Liver (tissue), 9 donors: ENCODE data around the gene TOP1. TPM values are rescaled to one million over a fixed set of nuclear protein-coding genes. Genes with fewer than 3 reads are reported as not detected.
A peak's percentile ranks its signal among the peaks of the same experiment; 100 is the strongest.

Source experiments
- DNase-seq: peaks from one replicate; pipeline ENCODE4 v3.0.0-alpha.2; 2017; ENCODE audit warnings: low spot score
- H3K27ac ChIP-seq, 2 donors: one replicate each; pipeline ENCODE4 v1.7.0; 2013; ENCODE audit warnings: inconsistent platforms in 2 of 2, low read length in 2 of 2, control low read depth in 1 of 2, low read depth in 1 of 2, mild to moderate bottlenecking in 1 of 2
- H3K27me3 ChIP-seq, 4 donors: one replicate each; pipeline versions ENCODE4 v1.6.1 to v1.7.0; 2013; ENCODE audit warnings: low read length in 3 of 4, inconsistent platforms in 1 of 4, mild to moderate bottlenecking in 1 of 4, moderate library complexity in 1 of 4; ENCODE audit not compliant: control insufficient read depth in 4 of 4, insufficient read depth in 4 of 4
- H3K36me3 ChIP-seq, 4 donors: one replicate each; pipeline versions ENCODE4 v1.6.1 to v1.7.0; 2013; ENCODE audit warnings: low read length in 3 of 4, mild to moderate bottlenecking in 3 of 4, low read depth in 1 of 4, moderate library complexity in 1 of 4; ENCODE audit not compliant: control insufficient read depth in 4 of 4, insufficient read depth in 3 of 4
- H3K4me1 ChIP-seq, 4 donors: one replicate each; pipeline versions ENCODE4 v1.6.1 to v1.7.0; 2013; ENCODE audit warnings: low read length in 3 of 4, mild to moderate bottlenecking in 3 of 4, moderate library complexity in 1 of 4; ENCODE audit not compliant: control insufficient read depth in 4 of 4, insufficient read depth in 4 of 4
- H3K4me3 ChIP-seq, 3 donors: one replicate each; pipeline versions ENCODE4 v1.6.1 to v1.7.0; 2013; ENCODE audit warnings: low read length in 3 of 3, control low read depth in 1 of 3, low read depth in 1 of 3, mild to moderate bottlenecking in 1 of 3
- H3K9ac ChIP-seq, 2 donors: one replicate each; pipeline ENCODE4 v1.7.0; 2013; ENCODE audit warnings: low read length in 2 of 2, mild to moderate bottlenecking in 2 of 2, moderate library complexity in 2 of 2, control low read depth in 1 of 2, low read depth in 1 of 2
- H3K9me3 ChIP-seq, 4 donors: one replicate each; pipeline versions ENCODE4 v1.6.1 to v1.7.0; 2013; ENCODE audit warnings: low read length in 3 of 4; ENCODE audit not compliant: control insufficient read depth in 4 of 4
- ATF3 ChIP-seq: IDR thresholded peaks from 2 replicates; pipeline ENCODE4 v1.6.1; 2016; ENCODE audit warnings: antibody characterized with exemption
- CTCF ChIP-seq: fragments of 150-350 bp; IDR thresholded peaks from 2 replicates; pipeline ENCODE4 v1.5.1; 2017; ENCODE audit warnings: improper control_type of control experiment, low read depth, low read length; ENCODE audit not compliant: missing input control
- EGR1 ChIP-seq, 2 donors: IDR thresholded peaks; 2 replicates each; pipeline ENCODE4 v1.6.1; 2016 to 2018; ENCODE audit warnings: antibody characterized with exemption in 2 of 2, low read depth in 2 of 2
- FOXA1 ChIP-seq: IDR thresholded peaks from 2 replicates; pipeline ENCODE4 v1.6.1; 2016; ENCODE audit warnings: antibody characterized with exemption
- FOXA2 ChIP-seq: IDR thresholded peaks from 2 replicates; pipeline ENCODE4 v1.6.1; 2016; ENCODE audit warnings: antibody characterized with exemption
- GABPA ChIP-seq, 2 donors: IDR thresholded peaks in 1 of 2; conservative IDR thresholded peaks in 1 of 2; 2 replicates each; pipeline ENCODE4 v1.6.1; 2016; ENCODE audit warnings: antibody characterized with exemption in 2 of 2, mild to moderate bottlenecking in 1 of 2, moderate library complexity in 1 of 2
- HNF4A ChIP-seq, 2 donors: conservative IDR thresholded peaks; 2 replicates each; pipeline ENCODE4 v1.6.1; 2016; ENCODE audit warnings: antibody characterized with exemption in 2 of 2, mild to moderate bottlenecking in 2 of 2
- HNF4G ChIP-seq: IDR thresholded peaks from 2 replicates; pipeline ENCODE4 v1.6.1; 2016; ENCODE audit warnings: antibody characterized with exemption
- JUND ChIP-seq, 2 donors: IDR thresholded peaks; 2 replicates each; pipeline ENCODE4 v1.6.1; 2016; ENCODE audit warnings: antibody characterized with exemption in 2 of 2
- MAX ChIP-seq: IDR thresholded peaks from 2 replicates; pipeline ENCODE4 v1.6.1; 2016; ENCODE audit warnings: antibody characterized with exemption
- NR2F2 ChIP-seq: IDR thresholded peaks from 2 replicates; pipeline ENCODE4 v1.6.1; 2016; ENCODE audit warnings: antibody characterized with exemption
- RAD21 ChIP-seq, 2 donors: IDR thresholded peaks; 2 replicates each; pipeline ENCODE4 v1.6.1; 2016; ENCODE audit warnings: antibody characterized with exemption in 2 of 2, mild to moderate bottlenecking in 2 of 2
- REST ChIP-seq: IDR thresholded peaks from 2 replicates; pipeline ENCODE4 v1.6.1; 2016; ENCODE audit warnings: antibody characterized with exemption, mild to moderate bottlenecking
- RXRA ChIP-seq, 2 donors: IDR thresholded peaks; 2 replicates each; pipeline ENCODE4 v1.6.1; 2017 to 2018; ENCODE audit warnings: antibody characterized with exemption in 2 of 2, mild to moderate bottlenecking in 1 of 2
- SP1 ChIP-seq: IDR thresholded peaks from 2 replicates; pipeline ENCODE4 v1.6.1; 2018; ENCODE audit warnings: antibody characterized with exemption, mild to moderate bottlenecking
- TAF1 ChIP-seq: conservative IDR thresholded peaks from 2 replicates; pipeline ENCODE4 v1.6.1; 2016; ENCODE audit warnings: antibody characterized with exemption, mild to moderate bottlenecking
- YY1 ChIP-seq: IDR thresholded peaks from 2 replicates; pipeline ENCODE4 v1.6.1; 2016; ENCODE audit warnings: antibody characterized with exemption, mild to moderate bottlenecking
- ZBTB33 ChIP-seq: IDR thresholded peaks from 2 replicates; pipeline ENCODE4 v1.6.1; 2016; ENCODE audit warnings: antibody characterized with exemption
- WGBS: extraction: QIAGEN DNeasy Blood & Tissue Kit; methylation state at CpG from one replicate; pipeline ENCODE4 v1.1.7; 2013; 5-methylcytosine and 5-hydroxymethylcytosine counted together
- polyA plus RNA-seq, 2 donors: library from polyadenylated mRNA; stranded (reverse) in 1 of 2; unstranded in 1 of 2; fragments of 200-250 nt in 1 of 2; fragments of >200 nt in 1 of 2; fragmentation: Nextera tagmentation in 1 of 2; extraction: Ambion mirVana in 1 of 2; gene quantifications; one replicate each; pipeline versions ENCODE4 v1.2.1 to v1.2.3, GENCODE V29; 2013 to 2015
- total RNA-seq, 2 donors: library from RNA; depleted of rRNA; stranded (reverse); fragments of >200 nt; gene quantifications; one replicate each; pipeline ENCODE4 v1.2.3, GENCODE V29; 2014
- donor health status: healthy.
- donor health status: healthy.
- donor health status: healthy.
- donor health status: healthy.
- donor health status: healthy.

The TOP1 gene
- total RNA-seq (10 to 100 TPM; 21.1 to 62.1 TPM), polyA plus RNA-seq (10 to 100 TPM; 13.7 to 17.8 TPM)

- under 1% methylated on average over 85 of the region's 85 CpGs for WGBS
- peak within 1 kb of the TSS; percentile 59 to 80 for H3K9ac ChIP-seq
- no peaks in the 10 kb centered on the region for H3K9me3 ChIP-seq
- peak; percentile 99 for DNase-seq
- peak within 1 kb of the TSS; percentile 62 to 98 (median 83) for H3K4me3 ChIP-seq
- H3K4me1 ChIP-seq, result peaks cover 6 to 28% (median 19%) of the 10 kb centered on the region in 4 donors
- TF ChIP-seq HNF4A (conservative IDR thresholded peaks at IDR 0.05) (peak; percentile 21 to 31), NR2F2 (no peak), MAX (peak; percentile 94), REST (peak; percentile 87), HNF4G (no peak), RXRA (IDR thresholded peaks at IDR 0.05) (peak; percentile 36 to 44), JUND (IDR thresholded peaks at IDR 0.05) (peak; percentile 41 to 61), ZBTB33 (peak; percentile 57), FOXA2 (no peak), CTCF (no peak), EGR1 (IDR thresholded peaks at IDR 0.05; ENCODE audit: low read depth in 2 of 2) (peak in 1 of 2 donors; percentile 36), RAD21 (IDR thresholded peaks at IDR 0.05) (peak in 1 of 2 donors; percentile 22), YY1 (peak; percentile 79), GABPA (IDR thresholded peaks at IDR 0.05 in 1 of 2, conservative IDR thresholded peaks at IDR 0.05 in 1 of 2) (peak in 1 of 2 donors; percentile 79), TAF1 (peak; percentile 74), ATF3 (no peak), SP1 (peak; percentile 81), FOXA1 (no peak)
- no peaks in the 10 kb centered on the region for H3K27me3 ChIP-seq
- H3K36me3 ChIP-seq, result no peaks in the 10 kb centered on the region
- peak within 1 kb of the TSS; percentile 84 to 97 for H3K27ac ChIP-seq
These were observed at the start of gene TOP1 for GRCh38 chr20:41028359-41029149. Gene TOP1, plus strand, starts transcription at chr20:41028822. Its CDS starts 246 bp downstream, at chr20:41029068.
